Measurements from ENCODE around the gene ZSCAN21. TPM values are rescaled to one million over a fixed set of nuclear protein-coding genes. Genes with fewer than 3 reads are reported as not detected.

ZSCAN21 gene
- total RNA-seq, 2 donors from 2014 or later = 6.7 to 7.1 TPM

GRCh38 chr7:100023526-100023925 lies 26.0 kb upstream of the ZSCAN21 start:
- no peak overlapping the region for H3K27ac ChIP-seq
- no peak for TF ChIP-seq CTCF (IDR thresholded peaks at IDR 0.05)
- no peaks in the 10 kb centered on the region for H3K27me3 ChIP-seq
- no peak for DNase-seq (ENCODE audit: low spot score)
- no peak overlapping the region for H3K4me3 ChIP-seq
- peaks cover 46% of the 10 kb centered on the region for H3K36me3 ChIP-seq
- peaks cover 0 to 10% of the 10 kb centered on the region in 2 donors for H3K4me1 ChIP-seq
- H3K9me3 ChIP-seq = no peaks in the 10 kb centered on the region

GRCh38 chr7:100024020-100024619 lies 25.5 kb upstream of the ZSCAN21 start:
- TF ChIP-seq CTCF (IDR thresholded peaks at IDR 0.05) = no peak
- Histone ChIP-seq H3K9me3 (no peaks in the 10 kb centered on the region), H3K4me3 (no peak overlapping the region), H3K27me3 (no peaks in the 10 kb centered on the region), H3K27ac (no peak overlapping the region), H3K36me3 (peaks cover 46% of the 10 kb centered on the region), H3K4me1 (peaks cover 0 to 10% of the 10 kb centered on the region in 2 donors)
- DNase-seq (ENCODE audit: low spot score) = no peak

- no peak for TF ChIP-seq CTCF (IDR thresholded peaks at IDR 0.05)
- Histone ChIP-seq H3K36me3 (peaks cover 75% of the 10 kb centered on the region), H3K4me1 (no peaks in the 10 kb centered on the region), H3K4me3 (no peak overlapping the region), H3K27me3 (no peaks in the 10 kb centered on the region), H3K9me3 (no peaks in the 10 kb centered on the region), H3K27ac (no peak overlapping the region)
- no peak for DNase-seq (ENCODE audit: low spot score)
Observed at GRCh38 chr7:100027197-100027596, 22.4 kb upstream of the ZSCAN21 start.

- no peak for DNase-seq (ENCODE audit: low spot score)
- no peak overlapping the region for H3K4me3 ChIP-seq
- H3K36me3 ChIP-seq = peaks cover 78% of the 10 kb centered on the region
- H3K9me3 ChIP-seq = no peaks in the 10 kb centered on the region
- H3K27me3 ChIP-seq = no peaks in the 10 kb centered on the region
- H3K27ac ChIP-seq = no peak overlapping the region
- TF ChIP-seq CTCF (IDR thresholded peaks at IDR 0.05) = no peak
- no peaks in the 10 kb centered on the region for H3K4me1 ChIP-seq
Observed at GRCh38 chr7:100029596-100029995, 20.0 kb upstream of the ZSCAN21 start.

GRCh38 chr7:100033526-100033925 lies 16.0 kb upstream of the ZSCAN21 start:
- DNase-seq (ENCODE audit: low spot score) = no peak
- no peak overlapping the region for H3K27ac ChIP-seq
- H3K4me3 ChIP-seq = no peak overlapping the region
- no peak for TF ChIP-seq CTCF (IDR thresholded peaks at IDR 0.05)
- peaks cover 63% of the 10 kb centered on the region for H3K36me3 ChIP-seq
- no peaks in the 10 kb centered on the region for H3K9me3 ChIP-seq
- H3K4me1 ChIP-seq = no peaks in the 10 kb centered on the region
- H3K27me3 ChIP-seq = no peaks in the 10 kb centered on the region

Measured in right atrium auricular region (tissue), 2 donors.